KG1 (cell line): ENCODE measurements around the gene ABLIM2.

Experiments
- DNase-seq: peaks from one replicate; lab custom pipeline; 2025; lab: John Stamatoyannopoulos, UW

Gene ABLIM2

GRCh38 chr4:8118035-8118434 lies 40.6 kb downstream of the ABLIM2 start:
- no peak for DNase-seq

GRCh38 chr4:8117278-8117682 lies 41.3 kb downstream of the ABLIM2 start:
- no peak for DNase-seq

- no peak for DNase-seq
Measured at GRCh38 chr4:8115916-8116315, 42.7 kb downstream of the ABLIM2 start.

- DNase-seq, result no peak
Measured at GRCh38 chr4:8115203-8115520, 43.5 kb downstream of the ABLIM2 start.

- no peak for DNase-seq
Measured at GRCh38 chr4:8114456-8115202, 44.0 kb downstream of the ABLIM2 start.

- no peak for DNase-seq
Measured at GRCh38 chr4:8113611-8114377, 44.8 kb downstream of the ABLIM2 start.

GRCh38 chr4:8112672-8113071 lies 45.9 kb downstream of the ABLIM2 start:
- no peak for DNase-seq

- no peak for DNase-seq
Measured at GRCh38 chr4:8112036-8112576, 46.5 kb downstream of the ABLIM2 start.

- DNase-seq, result no peak
Measured at GRCh38 chr4:8110071-8110986, 48.3 kb downstream of the ABLIM2 start.

- DNase-seq, result no peak
Measured at GRCh38 chr4:8109406-8110065, 49.1 kb downstream of the ABLIM2 start.

GRCh38 chr4:8108991-8109390 lies 49.6 kb downstream of the ABLIM2 start:
- no peak for DNase-seq

- no peak for DNase-seq
Measured at GRCh38 chr4:8108261-8108660, 50.4 kb downstream of the ABLIM2 start.

- DNase-seq, result no peak
Measured at GRCh38 chr4:8107146-8107657, 51.4 kb downstream of the ABLIM2 start.

GRCh38 chr4:8106451-8107025 lies 52.1 kb downstream of the ABLIM2 start:
- no peak for DNase-seq

GRCh38 chr4:8105306-8106100 lies 53.1 kb downstream of the ABLIM2 start:
- no peak for DNase-seq

GRCh38 chr4:8104491-8105305 lies 53.9 kb downstream of the ABLIM2 start:
- no peak for DNase-seq

- no peak for DNase-seq
Measured at GRCh38 chr4:8103421-8104390, 54.9 kb downstream of the ABLIM2 start.

GRCh38 chr4:8102831-8103230 lies 55.8 kb downstream of the ABLIM2 start:
- no peak for DNase-seq

GRCh38 chr4:8102076-8102355 lies 56.6 kb downstream of the ABLIM2 start:
- no peak for DNase-seq
